Measurements from ENCODE around the gene CARNS1. TPM values are rescaled to one million over a fixed set of nuclear protein-coding genes. Genes with fewer than 3 reads are reported as not detected.

Gene CARNS1
- total and polyA plus RNA-seq, 2 of the 8 experiments (the other 6 are each of a cell fraction or from before 2014, with no cell fraction given), result 0.82 to 1.1 TPM

DNA sequence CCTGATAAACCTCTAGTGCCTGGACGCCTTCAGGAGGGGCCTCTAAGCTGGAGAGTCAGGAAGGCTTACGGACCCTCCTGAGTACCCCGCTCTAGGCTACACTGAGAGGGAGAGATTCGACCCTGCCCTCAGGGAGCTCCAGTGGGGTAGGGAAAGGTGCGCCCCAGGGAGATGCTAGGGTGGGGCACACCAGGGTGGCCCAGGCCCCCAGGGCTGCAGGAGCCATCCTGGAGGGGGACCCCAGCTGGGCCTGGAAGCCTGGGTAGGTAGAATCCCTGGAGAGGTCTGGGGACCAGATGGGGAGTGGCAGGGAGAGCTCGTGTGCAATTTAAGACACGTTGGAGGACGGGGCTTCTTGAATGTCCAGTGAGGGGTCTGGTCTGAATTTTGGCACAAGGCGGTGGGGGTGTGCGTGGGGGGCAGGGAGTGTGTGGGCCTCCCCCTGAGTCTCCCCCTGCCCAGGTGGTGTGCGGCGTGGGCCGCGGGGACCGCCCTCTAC, 4.7 kb downstream of the CARNS1 start:
- peak overlapping the region; percentile 75 for H3K56ac ChIP-seq (replicated peaks; ENCODE audit: insufficient read length, low read depth, low read length)
- no peak overlapping the region for H3K4ac ChIP-seq (replicated peaks; ENCODE audit: insufficient read length, low read depth, low read length)
- peak overlapping the region in 3 of 4 experiments; percentile 20 to 52 (median 47); a peak in 3 of 7 replicates for H3K9ac ChIP-seq (replicated peaks in 1 of 4; ENCODE audit: extremely low read depth in 1 of 4, low read depth in 3 of 4, low read length in 3 of 4)
- H3K4me2 ChIP-seq (ENCODE audit: insufficient read depth in 1 of 2, low read depth in 2 of 2, low read length in 2 of 2), result peak overlapping the region; percentile 57 to 83
- H4K8ac ChIP-seq (ENCODE audit: extremely low read depth, insufficient read depth, low read length), result peak overlapping the region; percentile 3; the same call in 1 of the 2 replicates
- peak overlapping the region; percentile 65 for H4K91ac ChIP-seq (replicated peaks; ENCODE audit: insufficient read length, low read length)
- H2BK5ac ChIP-seq (ENCODE audit: low read depth, low read length), result no peak overlapping the region
- peaks cover 0 to 8% (median 5%) of the 10 kb centered on the region in 4 experiments; a peak in 4 of 7 replicates for H3K27me3 ChIP-seq (replicated peaks in 1 of 4; ENCODE audit: control insufficient read depth in 3 of 4, extremely low read depth in 1 of 4, insufficient read depth in 3 of 4, low read length in 3 of 4)
- no peaks in the 10 kb centered on the region for H3K36me3 ChIP-seq (ENCODE audit: control insufficient read depth in 2 of 4, insufficient read depth in 4 of 4, low read length in 3 of 4)
- H2BK120ac ChIP-seq (replicated peaks; ENCODE audit: low read depth, low read length), result no peak overlapping the region
- no peak overlapping the region for H2BK12ac ChIP-seq (ENCODE audit: low read depth, low read length)
- no peak overlapping the region for H2AFZ ChIP-seq (ENCODE audit: low read length)
- 57% methylated on average over 12 of the region's 15 CpGs; no CpG with 5 or more reads in 1 of the 2 experiments for WGBS, 2 experiments (ENCODE audit: extremely low coverage in 1 of 2, insufficient coverage in 1 of 2, insufficient read length in 1 of 2, insufficient replicate concordance in 2 of 2, low coverage in 1 of 2, low lambda C conversion rate in 2 of 2, missing lambda C conversion rate in 1 of 2)
- no peak overlapping the region for H3K23ac ChIP-seq (ENCODE audit: insufficient read length)
- no peak overlapping the region for H2BK15ac ChIP-seq (ENCODE audit: low read length)
- no peaks in the 10 kb centered on the region for H3K9me3 ChIP-seq (ENCODE audit: insufficient read depth in 2 of 2, low read depth in 1 of 2, low read length in 1 of 2)
- POLR2A ChIA-PET (ENCODE audit: partially characterized antibody), result interaction anchor here (0.9 to 10.2 kb wide), 10 partner anchors 8 to 75 kb away, joined by 3 to 104 read pairs (median 4); partner anchors contain the start of genes CORO1B, PPP1CA, PTPRCAP and RAD9A
- peaks cover 4 to 15% (median 10%) of the 10 kb centered on the region in 4 experiments for H3K4me1 ChIP-seq (replicated peaks in 1 of 4; ENCODE audit: control insufficient read depth in 3 of 4, insufficient read depth in 4 of 4, low read length in 3 of 4)
- peak overlapping the region; percentile 19; the same call in 1 of the 2 replicates for H3K18ac ChIP-seq (ENCODE audit: extremely low read depth, low read length)
- H3K14ac ChIP-seq (ENCODE audit: insufficient read length), result no peak overlapping the region
- H2BK20ac ChIP-seq (ENCODE audit: low read length), result no peak overlapping the region
- H2AK5ac ChIP-seq (ENCODE audit: low read depth, low read length), result no peak overlapping the region
- peaks cover 0 to 3% of the 10 kb centered on the region in 2 experiments for H4K20me1 ChIP-seq (replicated peaks in 1 of 2; ENCODE audit: control insufficient read depth in 1 of 2, insufficient read depth in 2 of 2, low read length in 2 of 2)
- FAIRE-seq (no peak), DNase-seq (ENCODE audit: low read depth in 1 of 2, low spot score in 2 of 2) (no peak)
- no peaks in the 10 kb centered on the region for H3K79me1 ChIP-seq (ENCODE audit: low read depth, low read length)
- no peak overlapping the region for H3K27ac ChIP-seq (ENCODE audit: low read depth, low read length)
- no peaks in the 10 kb centered on the region for H3K79me2 ChIP-seq (ENCODE audit: control insufficient read depth in 1 of 2, insufficient read depth in 2 of 2, low read length in 2 of 2)
- no peak overlapping the region for H4K5ac ChIP-seq (ENCODE audit: insufficient read length, low read depth, low read length)
- H3K23me2 ChIP-seq (ENCODE audit: low read depth, low read length), result peaks cover 11% of the 10 kb centered on the region; the same call in 1 of the 2 replicates
- H3K4me3 ChIP-seq (ENCODE audit: extremely low read depth in 1 of 4, insufficient read depth in 2 of 4, low read depth in 3 of 4, low read length in 4 of 4), result peak overlapping the region; percentile 32 to 64 (median 36); a peak in 6 of 8 replicates
- CTCF ChIA-PET (ENCODE audit: partially characterized antibody), result interaction anchor here (0.6 to 2.4 kb wide), 5 partner anchors 13 to 388 kb away, joined by 3 to 13 read pairs (median 3); partner anchors contain the start of genes PPP1CA and TBC1D10C
- TF ChIP-seq SP4 (IDR thresholded peaks at IDR 0.05; ENCODE audit: low read length), result no peak
- no peak for TF ChIP-seq CHD2 (IDR thresholded peaks at IDR 0.05; ENCODE audit: low read length)
- TF ChIP-seq EGR1 (IDR thresholded peaks at IDR 0.05; ENCODE audit: borderline replicate concordance, low read depth, low read length), result no peak
- no peak for TF ChIP-seq BACH1 (IDR thresholded peaks at IDR 0.05; ENCODE audit: low read length)
- no peak for TF ChIP-seq BRCA1 (IDR thresholded peaks at IDR 0.05; ENCODE audit: low read depth, low read length)
- no peak for TF ChIP-seq RBBP5 (IDR thresholded peaks at IDR 0.05; ENCODE audit: borderline replicate concordance, low read depth, low read length)
- no peak for TF ChIP-seq POLR2AphosphoS5 (IDR thresholded peaks at IDR 0.05; ENCODE audit: low read depth, low read length)
- TF ChIP-seq CEBPB (IDR thresholded peaks at IDR 0.05; ENCODE audit: low read depth, low read length), result no peak
- no peak for TF ChIP-seq JUND (IDR thresholded peaks at IDR 0.05; ENCODE audit: low read length)
- no peak for TF ChIP-seq SP2 (IDR thresholded peaks at IDR 0.05; ENCODE audit: low read length)
- TF ChIP-seq, protein P1, sequence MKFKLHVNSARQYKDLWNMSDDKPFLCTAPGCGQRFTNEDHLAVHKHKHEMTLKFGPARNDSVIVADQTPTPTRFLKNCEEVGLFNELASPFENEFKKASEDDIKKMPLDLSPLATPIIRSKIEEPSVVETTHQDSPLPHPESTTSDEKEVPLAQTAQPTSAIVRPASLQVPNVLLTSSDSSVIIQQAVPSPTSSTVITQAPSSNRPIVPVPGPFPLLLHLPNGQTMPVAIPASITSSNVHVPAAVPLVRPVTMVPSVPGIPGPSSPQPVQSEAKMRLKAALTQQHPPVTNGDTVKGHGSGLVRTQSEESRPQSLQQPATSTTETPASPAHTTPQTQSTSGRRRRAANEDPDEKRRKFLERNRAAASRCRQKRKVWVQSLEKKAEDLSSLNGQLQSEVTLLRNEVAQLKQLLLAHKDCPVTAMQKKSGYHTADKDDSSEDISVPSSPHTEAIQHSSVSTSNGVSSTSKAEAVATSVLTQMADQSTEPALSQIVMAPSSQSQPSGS (IDR thresholded peaks at IDR 0.05; ENCODE audit: low read length), result no peak
- TF ChIP-seq NRF1 (IDR thresholded peaks at IDR 0.05; ENCODE audit: low read depth, low read length), result no peak
- TF ChIP-seq JUN (IDR thresholded peaks at IDR 0.05; ENCODE audit: low read depth, low read length), result no peak
